HEK293T (cell line): ENCODE measurements around the gene CRADD.

Experiments
- ARNT ChIP-seq: fragments of 450-650 bp; IDR thresholded peaks from 2 replicates; pipeline ENCODE4 v1.6.1; 2017; ENCODE audit warnings: mild to moderate bottlenecking
- BHLHE40 ChIP-seq: fragments of 450-650 bp; IDR thresholded peaks from 2 replicates; pipeline ENCODE4 v1.6.1; 2016; ENCODE audit warnings: mild to moderate bottlenecking, moderate library complexity, borderline replicate concordance
- CTBP1 ChIP-seq: fragments of 450-650 bp; IDR thresholded peaks from 2 replicates; pipeline ENCODE4 v1.6.1; 2016; ENCODE audit warnings: borderline replicate concordance
- FOXA1 ChIP-seq: fragments of 450-650 bp; IDR thresholded peaks from 2 replicates; pipeline ENCODE4 v1.6.1; 2016; ENCODE audit warnings: mild to moderate bottlenecking
- FOXK2 ChIP-seq: fragments of 450-650 bp; IDR thresholded peaks from 2 replicates; pipeline ENCODE4 v1.6.1; 2016; ENCODE audit warnings: mild to moderate bottlenecking
- FOXM1 ChIP-seq: fragments of 450-650 bp; IDR thresholded peaks from 2 replicates; pipeline ENCODE4 v1.6.1; 2017; ENCODE audit warnings: mild to moderate bottlenecking, borderline replicate concordance
- HDGF ChIP-seq: fragments of 450-650 bp; IDR thresholded peaks from 2 replicates; pipeline ENCODE4 v1.6.1; 2017; ENCODE audit warnings: antibody characterized with exemption, borderline replicate concordance
- L3MBTL2 ChIP-seq: fragments of 450-650 bp; conservative IDR thresholded peaks from 2 replicates; pipeline ENCODE4 v1.6.1; 2016; ENCODE audit warnings: mild to moderate bottlenecking
- NFRKB ChIP-seq: fragments of 450-650 bp; IDR thresholded peaks from 2 replicates; pipeline ENCODE4 v1.6.1; 2016; ENCODE audit warnings: mild to moderate bottlenecking, moderate library complexity
- SP1 ChIP-seq: fragments of 450-650 bp; IDR thresholded peaks from 2 replicates; pipeline ENCODE4 v1.6.1; 2017
- SUZ12 ChIP-seq: fragments of 450-650 bp; IDR thresholded peaks from 2 replicates; pipeline ENCODE4 v1.6.1; 2016; ENCODE audit warnings: mild to moderate bottlenecking
- TARDBP ChIP-seq: fragments of 450-650 bp; IDR thresholded peaks from 2 replicates; pipeline ENCODE4 v1.6.1; 2016
- ZNF384 ChIP-seq: fragments of 450-650 bp; IDR thresholded peaks from 2 replicates; pipeline ENCODE4 v1.6.1; 2016
- TF ChIP-seq, protein P1 (sequence below): fragments of 450-650 bp; IDR thresholded peaks from 2 replicates; pipeline ENCODE4 v1.6.1; 2016

DNA sequence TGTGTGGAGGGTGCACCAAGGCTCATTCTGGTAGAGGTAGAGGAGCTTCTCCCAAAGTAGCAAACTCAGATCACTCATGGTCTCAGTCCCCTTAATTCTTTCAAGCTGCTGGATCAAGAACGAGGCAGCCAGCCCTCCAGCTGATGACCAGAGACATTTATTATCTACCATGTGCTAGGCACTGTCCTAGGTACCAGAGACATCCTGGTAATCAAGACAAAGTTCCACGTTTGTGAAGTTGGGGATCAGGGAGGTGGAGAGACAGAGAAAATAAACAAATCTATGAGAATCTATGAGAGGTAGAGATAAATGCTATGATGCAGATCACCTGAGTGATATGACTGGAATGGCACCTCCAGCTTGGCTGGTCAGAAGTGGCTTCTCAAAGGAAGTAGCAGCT, 130.2 kb downstream of the CRADD start:
- no peak for TF ChIP-seq ZNF384
- no peak for TF ChIP-seq HDGF
- no peak for TF ChIP-seq SP1
- no peak for TF ChIP-seq NFRKB
- TF ChIP-seq FOXM1: no peak
- no peak for TF ChIP-seq FOXK2
- no peak for TF ChIP-seq FOXA1
- TF ChIP-seq ARNT: no peak
- no peak for TF ChIP-seq BHLHE40
- no peak for TF ChIP-seq CTBP1
- TF ChIP-seq SUZ12: no peak
- TF ChIP-seq, protein P1, sequence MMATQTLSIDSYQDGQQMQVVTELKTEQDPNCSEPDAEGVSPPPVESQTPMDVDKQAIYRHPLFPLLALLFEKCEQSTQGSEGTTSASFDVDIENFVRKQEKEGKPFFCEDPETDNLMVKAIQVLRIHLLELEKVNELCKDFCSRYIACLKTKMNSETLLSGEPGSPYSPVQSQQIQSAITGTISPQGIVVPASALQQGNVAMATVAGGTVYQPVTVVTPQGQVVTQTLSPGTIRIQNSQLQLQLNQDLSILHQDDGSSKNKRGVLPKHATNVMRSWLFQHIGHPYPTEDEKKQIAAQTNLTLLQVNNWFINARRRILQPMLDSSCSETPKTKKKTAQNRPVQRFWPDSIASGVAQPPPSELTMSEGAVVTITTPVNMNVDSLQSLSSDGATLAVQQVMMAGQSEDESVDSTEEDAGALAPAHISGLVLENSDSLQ: no peak
- no peak for TF ChIP-seq L3MBTL2
- TF ChIP-seq TARDBP: no peak
